Measurements from ENCODE around the gene OR4D11. TPM values are rescaled to one million over a fixed set of nuclear protein-coding genes. Genes with fewer than 3 reads are reported as not detected.
A peak's percentile ranks its signal among the peaks of the same experiment; 100 is the strongest.

The OR4D11 gene
- total RNA-seq, 1 donor from 2014 or later, result not detected

- no peak for DNase-seq
Observed at GRCh38 chr11:59548309-59548656, 44.9 kb downstream of the OR4D11 start.

GRCh38 chr11:59550368-59550841 is 47.0 kb downstream of the OR4D11 start:
- peak; percentile 66 for DNase-seq

- DNase-seq, result peak; percentile 64
Observed at GRCh38 chr11:59550842-59551658, 47.7 kb downstream of the OR4D11 start.

- no peak for DNase-seq
Observed at GRCh38 chr11:59551659-59552521, 48.5 kb downstream of the OR4D11 start.

- DNase-seq, result no peak
Observed at GRCh38 chr11:59552844-59553243, 49.5 kb downstream of the OR4D11 start.

GRCh38 chr11:59553323-59553722 is 49.9 kb downstream of the OR4D11 start:
- DNase-seq, result no peak

Other genes with a start within 250 kb of the OR4D11 start
- not detected for gene OR5AN1, start 144.7 kb upstream of the OR4D11 start, total RNA-seq
- gene OR5A2, start 77.2 kb upstream of the OR4D11 start, total RNA-seq, result not detected
- not detected for gene OR5A1, start 67.1 kb upstream of the OR4D11 start, total RNA-seq
- not detected for gene OR4D6, start 46.6 kb upstream of the OR4D11 start, total RNA-seq
- not detected for gene OR4D10, start 30.3 kb upstream of the OR4D11 start, total RNA-seq
- not detected for gene OR4D9, start 8.0 kb downstream of the OR4D11 start, total RNA-seq
- 30.6 TPM for gene OSBP, start 112.2 kb downstream of the OR4D11 start, total RNA-seq
- gene PATL1, start 165.5 kb downstream of the OR4D11 start, total RNA-seq, result 3.7 TPM
- not detected for gene OR10V1, start 210.3 kb downstream of the OR4D11 start, total RNA-seq